Skeletal muscle tissue (tissue), 4 donors: ENCODE results near the gene PDE6H. TPM values are rescaled to one million over a fixed set of nuclear protein-coding genes. Genes with fewer than 3 reads are reported as not detected.

Experiments
- H3K27ac ChIP-seq: one replicate; pipeline ENCODE4 v1.7.0; 2013; ENCODE audit warnings: mild to moderate bottlenecking, low read depth, low read length, inconsistent platforms
- H3K27me3 ChIP-seq, 3 donors: one replicate each; pipeline ENCODE4 v1.7.0; 2013; ENCODE audit warnings: low read length in 3 of 3; ENCODE audit not compliant: control insufficient read depth in 3 of 3, insufficient read depth in 3 of 3
- H3K36me3 ChIP-seq, 3 donors: one replicate each; pipeline ENCODE4 v1.7.0; 2013; ENCODE audit warnings: low read length in 3 of 3; ENCODE audit not compliant: control insufficient read depth in 3 of 3, insufficient read depth in 3 of 3
- H3K4me1 ChIP-seq, 3 donors: one replicate each; pipeline ENCODE4 v1.7.0; 2013; ENCODE audit warnings: low read length in 3 of 3, mild to moderate bottlenecking in 3 of 3; ENCODE audit not compliant: control insufficient read depth in 3 of 3, insufficient read depth in 3 of 3
- H3K4me3 ChIP-seq, 3 donors: one replicate each; pipeline ENCODE4 v1.7.0; 2013; ENCODE audit warnings: low read length in 3 of 3
- H3K9ac ChIP-seq, 3 donors: one replicate each; pipeline ENCODE4 v1.7.0; 2013; ENCODE audit warnings: low read length in 3 of 3, mild to moderate bottlenecking in 3 of 3, moderate library complexity in 2 of 3, low read depth in 1 of 3
- H3K9me3 ChIP-seq, 3 donors: one replicate each; pipeline ENCODE4 v1.7.0; 2013; ENCODE audit warnings: low read length in 3 of 3; ENCODE audit not compliant: control insufficient read depth in 3 of 3
- total RNA-seq: library from RNA; depleted of rRNA; stranded (reverse); fragments of >200 nt; gene quantifications from one replicate; pipeline ENCODE4 v1.2.3, GENCODE V29; 2014
- donor health status: Osteomylitis.

PDE6H gene
- total RNA-seq, 1 donor from 2014 or later, result not detected

GRCh38 chr12:14958361-14959125, 14.3 kb upstream of the PDE6H start:
- Histone ChIP-seq H3K36me3 (no peaks in the 10 kb centered on the region), H3K27me3 (no peaks in the 10 kb centered on the region), H3K9ac (no peak overlapping the region), H3K4me3 (peak overlapping the region in 1 of 3 donors; percentile 39), H3K4me1 (peaks cover 0 to 10% (median 5%) of the 10 kb centered on the region in 3 donors), H3K27ac (peak overlapping the region; percentile 71), H3K9me3 (no peaks in the 10 kb centered on the region)

- Histone ChIP-seq H3K27ac (peak overlapping the region; percentile 71), H3K4me1 (peaks cover 0 to 7% (median 3%) of the 10 kb centered on the region in 3 donors)
These were observed 13.8 kb upstream of the PDE6H start for GRCh38 chr12:14959126-14959440.

GRCh38 chr12:14959463-14959862, 13.4 kb upstream of the PDE6H start:
- H3K27ac ChIP-seq, result peak overlapping the region; percentile 71
- peaks cover 0 to 4% (median 0%) of the 10 kb centered on the region in 3 donors for H3K4me1 ChIP-seq
- H3K27me3 ChIP-seq, result no peaks in the 10 kb centered on the region
- no peaks in the 10 kb centered on the region for H3K36me3 ChIP-seq
- H3K4me3 ChIP-seq, result peak overlapping the region in 1 of 3 donors; percentile 63
- H3K9me3 ChIP-seq, result no peaks in the 10 kb centered on the region
- H3K9ac ChIP-seq, result no peak overlapping the region

More at GRCh38 chr12:14959126-14959440, 13.8 kb upstream of the PDE6H start:
- Histone ChIP-seq H3K4me3 (peak overlapping the region in 1 of 3 donors; percentile 39), H3K36me3 (no peaks in the 10 kb centered on the region), H3K27me3 (no peaks in the 10 kb centered on the region), H3K9me3 (no peaks in the 10 kb centered on the region), H3K9ac (no peak overlapping the region)

- H3K27ac ChIP-seq, result peak overlapping the region; percentile 71
- peaks cover 0 to 4% (median 0%) of the 10 kb centered on the region in 3 donors for H3K4me1 ChIP-seq
- no peaks in the 10 kb centered on the region for H3K9me3 ChIP-seq
- peak overlapping the region in 1 of 3 donors; percentile 63 for H3K4me3 ChIP-seq
- no peaks in the 10 kb centered on the region for H3K36me3 ChIP-seq
- no peaks in the 10 kb centered on the region for H3K27me3 ChIP-seq
- H3K9ac ChIP-seq, result no peak overlapping the region
These were observed 12.8 kb upstream of the PDE6H start for GRCh38 chr12:14959916-14960496.

GRCh38 chr12:14960548-14961465, 12.0 kb upstream of the PDE6H start:
- Histone ChIP-seq H3K4me3 (peak overlapping the region; percentile 51 to 75 (median 58)), H3K9ac (peak overlapping the region; percentile 10 to 60 (median 40)), H3K27me3 (no peaks in the 10 kb centered on the region), H3K9me3 (no peaks in the 10 kb centered on the region), H3K4me1 (peaks cover 0 to 4% (median 0%) of the 10 kb centered on the region in 3 donors), H3K27ac (peak overlapping the region; percentile 71), H3K36me3 (no peaks in the 10 kb centered on the region)

- Histone ChIP-seq H3K27ac (peak within 1 kb of the TSS; percentile 71), H3K36me3 (no peaks in the 10 kb centered on the region), H3K9me3 (no peaks in the 10 kb centered on the region), H3K4me1 (peaks cover 0 to 4% (median 0%) of the 10 kb centered on the region in 3 donors), H3K27me3 (no peaks in the 10 kb centered on the region), H3K4me3 (peak within 1 kb of the TSS; percentile 51 to 75 (median 58)), H3K9ac (peak within 1 kb of the TSS; percentile 10 to 60 (median 40))
These were observed 11.2 kb upstream of the PDE6H start, which contains the start of gene ARHGDIB for GRCh38 chr12:14961466-14962152. ARHGDIB (minus strand) TSS chr12:14961601; CDS start chr12:14950712, 10,889 bp downstream.

GRCh38 chr12:14962153-14962539, 10.7 kb upstream of the PDE6H start:
- peak overlapping the region in 1 of 3 donors; percentile 75 for H3K4me3 ChIP-seq
- H3K9ac ChIP-seq, result peak overlapping the region in 1 of 3 donors; percentile 35
- no peaks in the 10 kb centered on the region for H3K9me3 ChIP-seq
- peak overlapping the region; percentile 71 for H3K27ac ChIP-seq
- H3K4me1 ChIP-seq, result peaks cover 0 to 4% (median 0%) of the 10 kb centered on the region in 3 donors
- H3K36me3 ChIP-seq, result no peaks in the 10 kb centered on the region
- H3K27me3 ChIP-seq, result no peaks in the 10 kb centered on the region

GRCh38 chr12:14962797-14963196, 10.0 kb upstream of the PDE6H start:
- no peaks in the 10 kb centered on the region for H3K36me3 ChIP-seq
- H3K9me3 ChIP-seq, result no peaks in the 10 kb centered on the region
- no peak overlapping the region for H3K9ac ChIP-seq
- H3K27ac ChIP-seq, result no peak overlapping the region
- peaks cover 0 to under 1% (median 0%) of the 10 kb centered on the region in 3 donors for H3K4me1 ChIP-seq
- H3K27me3 ChIP-seq, result no peaks in the 10 kb centered on the region
- no peak overlapping the region for H3K4me3 ChIP-seq

GRCh38 chr12:14963520-14963919, 9.3 kb upstream of the PDE6H start:
- no peak overlapping the region for H3K27ac ChIP-seq
- no peaks in the 10 kb centered on the region for H3K36me3 ChIP-seq
- no peak overlapping the region for H3K9ac ChIP-seq
- no peaks in the 10 kb centered on the region for H3K4me1 ChIP-seq
- H3K9me3 ChIP-seq, result no peaks in the 10 kb centered on the region
- H3K27me3 ChIP-seq, result no peaks in the 10 kb centered on the region
- no peak overlapping the region for H3K4me3 ChIP-seq
